ENCODE measurements around the gene MED14. TPM values are rescaled to one million over a fixed set of nuclear protein-coding genes. Genes with fewer than 3 reads are reported as not detected.

The MED14 gene
- total and polyA plus RNA-seq, 10 of the 15 experiments (the other 5 are each of a cell fraction or from before 2014, with no cell fraction given) = 8.8 to 99.4 (median 29.4) TPM

DNA sequence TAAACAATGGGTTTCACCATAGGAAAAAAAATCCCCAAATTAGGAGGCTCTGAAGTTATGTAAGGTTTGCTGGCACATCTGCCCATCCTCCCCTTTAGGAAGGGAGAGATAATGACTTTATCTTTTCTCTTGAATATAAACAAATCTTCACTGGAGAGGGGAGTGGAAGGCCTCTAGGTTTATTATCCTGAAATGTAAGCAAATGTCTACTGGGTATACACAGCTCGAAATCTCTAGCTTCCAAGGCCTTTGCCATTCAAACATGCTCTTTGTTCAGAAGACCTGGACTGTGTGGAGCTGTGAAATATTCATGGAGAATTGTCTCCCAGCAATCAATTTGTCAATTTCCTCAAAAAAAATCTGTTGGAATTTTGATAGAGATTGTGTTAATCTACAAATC, 21.7 kb upstream of the MED14 start:
- peaks cover 1% of the 10 kb centered on the region; the same call in 2 of the 3 replicates for H3K9me3 ChIP-seq (replicated peaks; ENCODE audit: control insufficient read depth, insufficient read depth, low read length)
- H3K4me2 ChIP-seq (ENCODE audit: control insufficient read depth, insufficient read depth) = no peak overlapping the region
- no peak overlapping the region for H3K27ac ChIP-seq (ENCODE audit: control insufficient read depth, insufficient read depth)
- ChIA-PET CTCF (no interaction called here), SMC1A (ENCODE audit: uncharacterized antibody, unreplicated experiment) (no interaction called here), POLR2A (no interaction called here), RAD21 (ENCODE audit: unreplicated experiment) (no interaction called here)
- no peaks in the 10 kb centered on the region for H3K79me2 ChIP-seq (ENCODE audit: control insufficient read depth, insufficient read depth, low read length)
- H3K36me3 ChIP-seq (ENCODE audit: control insufficient read depth in 2 of 2, insufficient read depth in 2 of 2, low read length in 1 of 2) = no peaks in the 10 kb centered on the region
- ATAC-seq = no peak
- peaks cover 0 to 3% of the 10 kb centered on the region in 2 experiments; a peak in 1 of 4 replicates for H3K27me3 ChIP-seq (replicated peaks in 1 of 2; ENCODE audit: control insufficient read depth in 2 of 2, insufficient read depth in 2 of 2, low read length in 1 of 2)
- in situ Hi-C loops (cut with MboI) (no loop called here), intact Hi-C loops (cut with micrococcal nuclease; ENCODE audit: unreplicated experiment) (no loop called here)
- peaks cover 8% of the 10 kb centered on the region; the same call in 1 of the 2 replicates for H3K4me1 ChIP-seq (ENCODE audit: control insufficient read depth, insufficient read depth, low read length)
- no TSS peak for BruUV-seq (replicated peaks)
- no peak for DNase-seq (ENCODE audit: low read depth, low spot score)
- no peaks in the 10 kb centered on the region for H4K20me1 ChIP-seq (ENCODE audit: control insufficient read depth, insufficient read depth)
- H2AFZ ChIP-seq (ENCODE audit: control insufficient read depth, low read depth, low read length) = no peak overlapping the region
- WGBS (ENCODE audit: insufficient coverage, insufficient replicate concordance, low lambda C conversion rate, missing lambda C conversion rate) = 0% methylated on average over 1 of the region's 1 CpG
- H3K9ac ChIP-seq (ENCODE audit: control insufficient read depth, insufficient read depth, low read length) = no peak overlapping the region
- no peak for FAIRE-seq
- H3K4me3 ChIP-seq = no peak overlapping the region
- no peak for TF ChIP-seq CBX5 (IDR thresholded peaks at IDR 0.05; ENCODE audit: low read depth)
- no peak for TF ChIP-seq JUND (IDR thresholded peaks at IDR 0.05; ENCODE audit: low read depth, low read length)
- no peak for TF ChIP-seq DPF2 (IDR thresholded peaks at IDR 0.05)
- no peak for TF ChIP-seq TCF3 (IDR thresholded peaks at IDR 0.05; ENCODE audit: borderline replicate concordance, insufficient read depth, low read depth, low read length)
- TF ChIP-seq, protein P1, sequence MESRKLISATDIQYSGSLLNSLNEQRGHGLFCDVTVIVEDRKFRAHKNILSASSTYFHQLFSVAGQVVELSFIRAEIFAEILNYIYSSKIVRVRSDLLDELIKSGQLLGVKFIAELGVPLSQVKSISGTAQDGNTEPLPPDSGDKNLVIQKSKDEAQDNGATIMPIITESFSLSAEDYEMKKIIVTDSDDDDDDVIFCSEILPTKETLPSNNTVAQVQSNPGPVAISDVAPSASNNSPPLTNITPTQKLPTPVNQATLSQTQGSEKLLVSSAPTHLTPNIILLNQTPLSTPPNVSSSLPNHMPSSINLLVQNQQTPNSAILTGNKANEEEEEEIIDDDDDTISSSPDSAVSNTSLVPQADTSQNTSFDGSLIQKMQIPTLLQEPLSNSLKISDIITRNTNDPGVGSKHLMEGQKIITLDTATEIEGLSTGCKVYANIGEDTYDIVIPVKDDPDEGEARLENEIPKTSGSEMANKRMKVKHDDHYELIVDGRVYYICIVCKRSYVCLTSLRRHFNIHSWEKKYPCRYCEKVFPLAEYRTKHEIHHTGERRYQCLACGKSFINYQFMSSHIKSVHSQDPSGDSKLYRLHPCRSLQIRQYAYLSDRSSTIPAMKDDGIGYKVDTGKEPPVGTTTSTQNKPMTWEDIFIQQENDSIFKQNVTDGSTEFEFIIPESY (IDR thresholded peaks at IDR 0.05) = no peak
- no peak for TF ChIP-seq IKZF1 (conservative IDR thresholded peaks at IDR 0.05)
- no peak for TF ChIP-seq SRF (IDR thresholded peaks at IDR 0.05; ENCODE audit: low read depth in 2 of 2, low read length in 2 of 2)
- no peak for TF ChIP-seq MEF2B (IDR thresholded peaks at IDR 0.05; ENCODE audit: partially characterized antibody, poor library complexity, severe bottlenecking)
- TF ChIP-seq SMARCA5 (IDR thresholded peaks at IDR 0.05) = no peak
- no peak for TF ChIP-seq MEF2A (IDR thresholded peaks at IDR 0.05; ENCODE audit: insufficient read depth, low read depth, low read length)
- TF ChIP-seq GATAD2B (conservative IDR thresholded peaks at IDR 0.05; ENCODE audit: low read depth) = no peak
- no peak for TF ChIP-seq ZNF384 (IDR thresholded peaks at IDR 0.05; ENCODE audit: borderline replicate concordance, low read depth, low read length)
- no peak for TF ChIP-seq HDAC2 (IDR thresholded peaks at IDR 0.05)
- TF ChIP-seq CHD1 (IDR thresholded peaks at IDR 0.05; ENCODE audit: low read depth, low read length) = no peak
- TF ChIP-seq STAT3 (IDR thresholded peaks at IDR 0.05; ENCODE audit: low read depth, low read length) = no peak
- TF ChIP-seq, protein P2, sequence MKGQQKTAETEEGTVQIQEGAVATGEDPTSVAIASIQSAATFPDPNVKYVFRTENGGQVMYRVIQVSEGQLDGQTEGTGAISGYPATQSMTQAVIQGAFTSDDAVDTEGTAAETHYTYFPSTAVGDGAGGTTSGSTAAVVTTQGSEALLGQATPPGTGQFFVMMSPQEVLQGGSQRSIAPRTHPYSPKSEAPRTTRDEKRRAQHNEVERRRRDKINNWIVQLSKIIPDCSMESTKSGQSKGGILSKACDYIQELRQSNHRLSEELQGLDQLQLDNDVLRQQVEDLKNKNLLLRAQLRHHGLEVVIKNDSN (IDR thresholded peaks at IDR 0.05; ENCODE audit: borderline replicate concordance, extremely low read length, insufficient read depth, low read depth, low read length) = no peak
- TF ChIP-seq, protein P3, sequence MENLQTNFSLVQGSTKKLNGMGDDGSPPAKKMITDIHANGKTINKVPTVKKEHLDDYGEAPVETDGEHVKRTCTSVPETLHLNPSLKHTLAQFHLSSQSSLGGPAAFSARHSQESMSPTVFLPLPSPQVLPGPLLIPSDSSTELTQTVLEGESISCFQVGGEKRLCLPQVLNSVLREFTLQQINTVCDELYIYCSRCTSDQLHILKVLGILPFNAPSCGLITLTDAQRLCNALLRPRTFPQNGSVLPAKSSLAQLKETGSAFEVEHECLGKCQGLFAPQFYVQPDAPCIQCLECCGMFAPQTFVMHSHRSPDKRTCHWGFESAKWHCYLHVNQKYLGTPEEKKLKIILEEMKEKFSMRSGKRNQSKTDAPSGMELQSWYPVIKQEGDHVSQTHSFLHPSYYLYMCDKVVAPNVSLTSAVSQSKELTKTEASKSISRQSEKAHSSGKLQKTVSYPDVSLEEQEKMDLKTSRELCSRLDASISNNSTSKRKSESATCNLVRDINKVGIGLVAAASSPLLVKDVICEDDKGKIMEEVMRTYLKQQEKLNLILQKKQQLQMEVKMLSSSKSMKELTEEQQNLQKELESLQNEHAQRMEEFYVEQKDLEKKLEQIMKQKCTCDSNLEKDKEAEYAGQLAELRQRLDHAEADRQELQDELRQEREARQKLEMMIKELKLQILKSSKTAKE (IDR thresholded peaks at IDR 0.05; ENCODE audit: low read depth, poor library complexity, severe bottlenecking) = no peak

Measured in GM12878 (cell line).